CD4-positive, CD25-positive, alpha-beta regulatory T cell (primary cell): ENCODE results near the gene C19orf67. TPM values are rescaled to one million over a fixed set of nuclear protein-coding genes. Genes with fewer than 3 reads are reported as not detected.

ENCODE experiments used
- ATAC-seq, 2 donors: fragments of 150-1000 bp; cut with Tn5 transposase; one replicate each; pipeline ENCODE4 v1.10.0; 2021; ENCODE audit warnings: low read depth in 2 of 2, moderate number of reproducible peaks in 2 of 2, moderate library complexity in 1 of 2
- DNase-seq, 3 donors: peaks; one replicate each; pipeline versions ENCODE4 v3.0.0 to v3.0.0-alpha.2; 2012 to 2022; ENCODE audit warnings: mixed read lengths in 1 of 3
- H3K27ac ChIP-seq: one replicate; pipeline ENCODE4 v1.7.0; 2013; ENCODE audit warnings: mild to moderate bottlenecking, low read length; ENCODE audit not compliant: insufficient read depth, poor library complexity, severe bottlenecking
- H3K27me3 ChIP-seq: one replicate; pipeline ENCODE4 v1.7.0; 2013; ENCODE audit warnings: low read length; ENCODE audit not compliant: control insufficient read depth, insufficient read depth
- H3K36me3 ChIP-seq: one replicate; pipeline ENCODE4 v1.7.0; 2013; ENCODE audit warnings: mild to moderate bottlenecking, low read length, moderate library complexity; ENCODE audit not compliant: control insufficient read depth, insufficient read depth
- H3K4me1 ChIP-seq: 2 replicates; pipeline ENCODE4 v1.7.0; 2013; ENCODE audit warnings: mild to moderate bottlenecking, low read length; ENCODE audit not compliant: insufficient read depth, control insufficient read depth, poor library complexity, severe bottlenecking
- H3K4me3 ChIP-seq: one replicate; pipeline ENCODE4 v1.7.0; 2013; ENCODE audit warnings: low read depth, mild to moderate bottlenecking, low read length, moderate library complexity
- H3K9me3 ChIP-seq, 2 experiments: 1 replicate in 1 of 2; 2 replicates in 1 of 2; pipeline ENCODE4 v1.7.0; 2013; ENCODE audit warnings: low read length in 2 of 2, mild to moderate bottlenecking in 1 of 2, moderate library complexity in 1 of 2; ENCODE audit not compliant: control insufficient read depth in 2 of 2
- H3K27ac Mint-ChIP-seq, 3 donors: one replicate each; pipeline ENCODE4 v1.8.0; 2020 to 2022; ENCODE audit warnings: mild to moderate bottlenecking in 3 of 3, mixed read lengths in 3 of 3, moderate library complexity in 2 of 3
- H3K27me3 Mint-ChIP-seq: one replicate; pipeline ENCODE4 v1.8.0; 2022; ENCODE audit warnings: mild to moderate bottlenecking, mixed read lengths
- H3K36me3 Mint-ChIP-seq: one replicate; pipeline ENCODE4 v1.8.0; 2020; ENCODE audit warnings: mixed read lengths
- H3K4me1 Mint-ChIP-seq, 4 donors: one replicate each; pipeline ENCODE4 v1.8.0; 2020 to 2022; ENCODE audit warnings: mixed read lengths in 4 of 4, mild to moderate bottlenecking in 1 of 4
- H3K4me3 Mint-ChIP-seq, 4 donors: one replicate each; pipeline ENCODE4 v1.8.0; 2020 to 2022; ENCODE audit warnings: mild to moderate bottlenecking in 4 of 4, mixed read lengths in 4 of 4, moderate library complexity in 3 of 4
- H3K9me3 Mint-ChIP-seq, 7 donors: one replicate each; pipeline ENCODE4 v1.8.0; 2020 to 2022; ENCODE audit warnings: mixed read lengths in 7 of 7, mild to moderate bottlenecking in 3 of 7, moderate library complexity in 2 of 7
- polyA plus RNA-seq, 4 donors: library from polyadenylated mRNA; unstranded; fragments of 300-500 nt; fragmentation: Illumina TruSeq; gene quantifications; one replicate each; pipeline ENCODE4 v1.2.3, GENCODE V29; 2021
- total RNA-seq: library from RNA; stranded (reverse); gene quantifications from one replicate; pipeline ENCODE4 v1.2.3, GENCODE V29; 2022

C19orf67 gene
- total RNA-seq (not detected), polyA plus RNA-seq (not detected)

DNA sequence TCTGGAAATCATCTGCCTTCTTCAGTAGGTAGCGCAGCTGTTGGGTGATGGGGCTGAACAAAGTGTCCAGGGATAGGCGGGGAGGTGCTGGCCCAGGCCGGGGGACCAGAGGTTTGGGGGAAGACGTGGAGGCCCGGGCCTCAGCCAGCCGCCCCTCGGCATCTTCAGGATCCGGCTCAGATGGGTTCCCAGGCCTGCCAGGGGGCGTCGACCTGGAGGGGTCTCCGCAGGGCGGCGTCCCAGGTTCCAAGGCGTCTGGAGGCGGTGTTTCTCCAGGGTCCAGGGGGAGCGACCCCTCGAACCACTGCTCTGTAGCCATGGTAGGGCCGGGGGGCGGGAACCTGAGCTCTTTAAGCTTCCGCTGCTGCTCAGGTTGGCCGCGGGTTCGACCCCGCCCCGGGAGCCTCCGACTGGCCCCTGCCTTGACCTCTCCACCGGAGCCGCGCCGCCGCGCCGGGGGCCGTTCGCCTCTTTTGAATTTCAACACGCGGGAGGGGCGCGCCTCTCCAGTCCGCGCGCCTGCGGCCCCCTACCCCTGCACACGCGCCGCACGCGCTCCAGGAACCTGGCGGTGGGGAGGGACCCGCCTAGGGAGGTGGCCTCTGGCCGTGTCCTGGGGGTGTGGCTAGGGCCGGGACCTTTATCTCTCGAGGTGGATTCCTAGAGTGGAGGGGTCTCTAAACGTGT lies at the start of gene C19orf67:
TSS of gene C19orf67 (minus strand) at position 475 of the 687 bp plus-strand sequence. CDS start at position 319, 156 bp downstream.
- Histone ChIP-seq H3K4me1 (peaks cover 23% of the 10 kb centered on the region), H3K36me3 (no peaks in the 10 kb centered on the region), H3K4me3 (no peak within 1 kb of the TSS), H3K27ac (no peak within 1 kb of the TSS), H3K27me3 (no peaks in the 10 kb centered on the region), H3K9me3 (no peaks in the 10 kb centered on the region)
- Mint-ChIP-seq H3K4me1 (peaks cover 4 to 35% (median 12%) of the 10 kb centered on the region in 4 donors), H3K36me3 (peaks cover 4% of the 10 kb centered on the region), H3K9me3 (no peaks in the 10 kb centered on the region), H3K27me3 (no peaks in the 10 kb centered on the region), H3K4me3 (peak within 1 kb of the TSS in 2 of 4 donors; percentile 76 to 88), H3K27ac (no peak within 1 kb of the TSS)
- ATAC-seq (no peak), DNase-seq (no peak)

DNA sequence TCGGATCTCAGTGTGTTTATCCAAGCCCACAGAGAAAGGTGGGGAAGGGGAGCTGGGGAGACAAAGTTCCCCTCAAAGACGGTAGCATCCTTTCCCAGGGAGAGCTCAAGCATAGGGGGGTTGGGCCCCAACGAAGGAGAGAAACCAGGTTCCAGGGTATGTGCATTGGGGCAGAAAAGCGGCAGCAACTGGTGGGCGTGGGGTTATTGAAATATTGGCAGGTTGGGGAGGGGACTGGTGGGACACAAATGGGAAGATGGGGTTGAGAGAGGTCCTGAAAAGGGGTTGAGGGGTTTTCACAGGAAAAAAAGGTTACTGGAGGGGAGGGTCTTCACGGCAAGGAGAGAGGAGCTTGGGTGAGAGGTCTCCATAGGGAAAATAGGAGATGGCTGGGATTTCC lies 49.8 kb upstream of the C19orf67 start:
- peak overlapping the region; percentile 34 for H3K4me3 ChIP-seq
- ATAC-seq: no peak

DNA sequence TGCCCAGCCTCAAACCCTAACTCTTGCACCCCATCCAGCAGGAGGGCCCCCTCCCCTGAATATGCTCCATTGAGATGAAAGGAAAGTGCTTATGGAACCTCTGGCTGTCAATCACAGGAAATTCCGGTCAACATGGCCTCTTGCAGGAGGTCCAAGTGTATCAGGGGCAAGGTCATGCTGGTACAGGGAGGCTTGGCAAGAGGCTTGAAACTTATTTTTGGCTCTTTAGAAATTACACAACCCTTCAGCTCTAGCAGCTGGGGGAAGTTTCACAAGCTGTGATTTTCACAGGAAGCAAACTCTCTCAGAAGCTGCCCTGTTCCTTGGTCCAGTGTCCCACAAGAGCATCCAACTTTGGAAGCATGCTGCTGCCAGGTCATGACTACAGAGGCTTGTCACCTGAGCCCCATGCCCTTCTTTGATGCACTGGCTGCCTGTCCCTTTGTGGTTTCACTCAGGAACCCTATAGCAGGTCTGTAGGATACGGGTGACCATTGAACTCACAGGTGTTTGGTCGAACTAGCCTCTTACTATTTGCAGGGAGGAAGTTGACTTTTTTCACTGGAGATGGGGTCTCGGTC lies 42.4 kb upstream of the C19orf67 start:
- Histone ChIP-seq H3K9me3 (no peaks in the 10 kb centered on the region), H3K36me3 (no peaks in the 10 kb centered on the region), H3K27me3 (no peaks in the 10 kb centered on the region), H3K4me1 (no peaks in the 10 kb centered on the region), H3K4me3 (no peak overlapping the region), H3K27ac (no peak overlapping the region)
- Mint-ChIP-seq H3K9me3 (no peaks in the 10 kb centered on the region), H3K27me3 (no peaks in the 10 kb centered on the region), H3K36me3 (peaks cover 1% of the 10 kb centered on the region), H3K27ac (no peak overlapping the region), H3K4me3 (no peak overlapping the region), H3K4me1 (peaks cover 0 to under 1% (median 0%) of the 10 kb centered on the region in 4 donors)
- DNase-seq (no peak), ATAC-seq (no peak)

More for the DNA sequence above, 49.8 kb upstream of the C19orf67 start:
- Histone ChIP-seq H3K27ac (peak overlapping the region; percentile 94), H3K4me1 (peaks cover 26% of the 10 kb centered on the region), H3K27me3 (no peaks in the 10 kb centered on the region), H3K36me3 (peaks cover 7% of the 10 kb centered on the region), H3K9me3 (no peaks in the 10 kb centered on the region)
- Mint-ChIP-seq H3K4me1 (peaks cover 11 to 31% (median 20%) of the 10 kb centered on the region in 4 donors), H3K36me3 (peaks cover 7% of the 10 kb centered on the region), H3K9me3 (no peaks in the 10 kb centered on the region), H3K27ac (peak overlapping the region in 1 of 3 donors; percentile 67), H3K27me3 (no peaks in the 10 kb centered on the region), H3K4me3 (peak overlapping the region; percentile 78 to 94 (median 90))
- no peak for DNase-seq

DNA sequence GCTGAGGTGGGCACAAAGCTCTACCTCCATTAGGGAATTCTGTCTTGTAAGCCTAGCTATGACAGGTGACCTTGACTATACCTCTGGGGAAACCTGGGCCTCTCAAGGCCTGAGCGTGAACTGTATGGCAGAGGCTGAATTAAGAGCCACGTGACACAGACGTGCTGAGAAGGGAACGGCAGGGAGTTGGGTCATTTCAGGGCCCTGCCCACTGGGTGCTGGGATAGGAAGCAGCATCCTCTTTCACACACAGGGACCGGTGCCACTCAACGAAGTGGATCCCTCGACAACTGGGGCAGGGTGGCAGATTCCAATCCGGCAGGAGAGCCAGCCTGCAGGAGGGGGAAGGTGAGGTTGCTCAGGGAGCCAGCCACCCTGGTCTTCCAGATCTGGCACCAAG lies 41.6 kb upstream of the C19orf67 start:
- peaks cover 0 to 2% (median 0%) of the 10 kb centered on the region in 4 donors for H3K4me1 Mint-ChIP-seq
- ATAC-seq (no peak), DNase-seq (no peak)
- H3K27me3 ChIP-seq: no peaks in the 10 kb centered on the region
- H3K36me3 ChIP-seq: no peaks in the 10 kb centered on the region
- H3K9me3 ChIP-seq: no peaks in the 10 kb centered on the region
- H3K27me3 Mint-ChIP-seq: no peaks in the 10 kb centered on the region
- H3K4me3 Mint-ChIP-seq: peak overlapping the region in 1 of 4 donors; percentile 21
- no peak overlapping the region for H3K27ac ChIP-seq
- H3K36me3 Mint-ChIP-seq: peaks cover 3% of the 10 kb centered on the region
- no peaks in the 10 kb centered on the region for H3K4me1 ChIP-seq
- no peaks in the 10 kb centered on the region for H3K9me3 Mint-ChIP-seq
- no peak overlapping the region for H3K4me3 ChIP-seq
- H3K27ac Mint-ChIP-seq: no peak overlapping the region

DNA sequence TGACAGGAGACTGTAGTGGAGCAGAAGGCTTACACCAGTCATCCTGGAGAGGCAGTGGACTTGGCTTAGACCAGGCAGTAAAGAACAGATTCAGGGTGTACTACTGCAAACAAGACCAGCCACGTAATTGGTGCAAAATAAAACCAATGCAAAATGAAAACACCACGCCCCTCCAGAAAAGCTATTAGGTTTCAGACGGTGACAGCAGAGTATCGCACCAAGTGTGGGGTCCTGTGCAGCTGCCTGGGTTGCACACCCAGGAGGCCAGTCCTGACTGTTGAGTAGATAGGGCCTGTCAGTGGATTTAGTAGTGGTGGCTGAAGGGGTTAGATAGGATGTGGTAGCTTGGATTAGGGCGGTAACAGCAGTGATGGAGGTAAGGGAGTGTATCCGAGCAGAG lies 37.3 kb upstream of the C19orf67 start:
- Mint-ChIP-seq H3K27ac (peak overlapping the region in 1 of 3 donors; percentile 95), H3K27me3 (no peaks in the 10 kb centered on the region)
- ATAC-seq: no peak

DNA sequence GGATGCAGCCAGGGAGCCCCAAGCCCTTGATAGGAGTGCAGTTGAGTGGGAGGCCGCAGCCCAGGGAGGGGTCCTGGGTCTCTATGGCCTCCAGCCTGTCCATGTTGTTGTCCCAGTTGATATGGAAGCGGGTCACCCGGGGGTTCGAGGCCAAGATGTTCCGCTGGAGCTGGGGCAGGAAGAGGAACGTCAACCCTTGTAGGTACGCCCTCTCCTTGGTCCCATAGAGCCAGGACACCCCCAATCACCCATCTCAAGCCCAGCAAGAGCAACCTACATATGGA lies 34.9 kb upstream of the C19orf67 start:
- Mint-ChIP-seq H3K27ac (no peak overlapping the region), H3K4me1 (peaks cover 0 to 30% (median 23%) of the 10 kb centered on the region in 4 donors), H3K36me3 (peaks cover 3% of the 10 kb centered on the region), H3K9me3 (peaks cover 0 to 2% (median 0%) of the 10 kb centered on the region in 7 donors), H3K4me3 (peak overlapping the region in 1 of 4 donors; percentile 70), H3K27me3 (no peaks in the 10 kb centered on the region)
- H3K27ac ChIP-seq: no peak overlapping the region
- ATAC-seq: no peak
- H3K4me1 ChIP-seq: peaks cover 26% of the 10 kb centered on the region
- H3K4me3 ChIP-seq: no peak overlapping the region
- H3K9me3 ChIP-seq: no peaks in the 10 kb centered on the region
- DNase-seq: no peak
- H3K27me3 ChIP-seq: no peaks in the 10 kb centered on the region
- no peaks in the 10 kb centered on the region for H3K36me3 ChIP-seq

More for the DNA sequence above, 37.3 kb upstream of the C19orf67 start:
- H3K4me1 ChIP-seq: peaks cover 7% of the 10 kb centered on the region
- H3K4me1 Mint-ChIP-seq: peaks cover 0 to 11% (median 9%) of the 10 kb centered on the region in 4 donors
- DNase-seq: no peak
- no peaks in the 10 kb centered on the region for H3K27me3 ChIP-seq
- peak overlapping the region in 1 of 4 donors; percentile 52 for H3K4me3 Mint-ChIP-seq
- H3K36me3 ChIP-seq: no peaks in the 10 kb centered on the region
- H3K27ac ChIP-seq: no peak overlapping the region
- peaks cover 0 to 2% (median 0%) of the 10 kb centered on the region in 7 donors for H3K9me3 Mint-ChIP-seq
- no peak overlapping the region for H3K4me3 ChIP-seq
- H3K9me3 ChIP-seq: no peaks in the 10 kb centered on the region
- H3K36me3 Mint-ChIP-seq: peaks cover 3% of the 10 kb centered on the region

DNA sequence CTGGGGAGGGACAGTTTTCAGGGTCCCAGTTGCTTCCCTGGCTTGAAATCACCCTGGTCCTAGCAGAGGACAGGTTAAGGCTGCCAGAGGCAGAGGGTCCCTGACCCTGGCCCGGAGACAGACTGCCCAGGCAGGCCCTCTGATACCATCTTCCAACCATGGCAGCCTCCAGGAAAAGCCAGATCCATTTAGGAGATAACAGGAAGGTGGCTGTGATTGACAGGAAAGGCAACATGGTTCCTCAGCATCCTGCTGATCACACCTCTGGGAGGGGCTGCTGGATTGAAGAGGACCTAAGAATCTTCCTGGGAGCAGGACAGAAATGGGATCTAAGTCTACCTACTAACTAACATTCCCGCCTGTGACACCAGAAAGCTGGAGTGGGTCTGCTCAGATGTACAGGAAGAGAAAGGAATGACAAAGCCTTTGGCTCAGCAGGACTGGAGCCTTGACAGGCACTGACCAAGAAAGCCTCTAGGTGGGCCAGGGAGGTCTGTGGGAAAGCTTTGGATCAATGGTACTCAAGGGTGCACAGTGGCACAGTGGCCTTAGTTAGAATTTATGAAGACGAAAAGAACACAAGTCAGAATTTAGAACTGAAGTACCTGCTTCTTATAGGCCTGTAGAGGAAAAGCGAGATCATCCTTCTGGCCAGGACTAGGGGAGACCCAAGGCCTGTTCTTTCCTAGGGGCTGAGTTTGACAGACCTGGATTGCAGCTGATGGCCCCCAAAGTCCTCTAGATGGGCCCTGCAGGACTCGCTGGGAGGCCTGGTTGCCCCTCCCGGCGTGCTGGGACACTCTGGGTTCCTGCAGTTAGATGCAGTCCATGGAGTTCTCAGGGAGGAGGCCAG lies 34.3 kb upstream of the C19orf67 start:
- no peaks in the 10 kb centered on the region for H3K27me3 ChIP-seq
- H3K36me3 ChIP-seq: no peaks in the 10 kb centered on the region
- Mint-ChIP-seq H3K9me3 (peaks cover 0 to 2% (median 0%) of the 10 kb centered on the region in 7 donors), H3K27me3 (no peaks in the 10 kb centered on the region), H3K4me1 (peaks cover 0 to 34% (median 26%) of the 10 kb centered on the region in 4 donors), H3K4me3 (peak overlapping the region in 3 of 4 donors; percentile 29 to 91 (median 47)), H3K27ac (peak overlapping the region in 2 of 3 donors; percentile 65 to 91), H3K36me3 (peaks cover 3% of the 10 kb centered on the region)
- H3K4me3 ChIP-seq: no peak overlapping the region
- H3K9me3 ChIP-seq: no peaks in the 10 kb centered on the region
- no peak overlapping the region for H3K27ac ChIP-seq
- ATAC-seq (no peak), DNase-seq (no peak)
- H3K4me1 ChIP-seq: peaks cover 32% of the 10 kb centered on the region
